Kidney (tissue), 14 donors: ENCODE measurements around the gene WIPF1. TPM values are rescaled to one million over a fixed set of nuclear protein-coding genes. Genes with fewer than 3 reads are reported as not detected.

Source experiments
- DNase-seq, 5 donors: peaks; one replicate each; pipeline ENCODE4 v3.0.0-alpha.2; 2013 to 2020
- FAIRE-seq: peaks from 2 replicates; lab custom pipeline; 2012; peaks lifted over from hg19 to GRCh38; lab: Jason Lieb, UNC
- H3K27ac ChIP-seq, 2 donors: one replicate each; pipeline ENCODE4 v1.7.0; 2013; ENCODE audit warnings: low read depth in 2 of 2, low read length in 2 of 2, inconsistent platforms in 1 of 2
- H3K27me3 ChIP-seq: one replicate; pipeline ENCODE4 v1.7.1; 2013; ENCODE audit warnings: low read length, inconsistent platforms; ENCODE audit not compliant: control insufficient read depth, insufficient read depth
- H3K36me3 ChIP-seq, 3 donors: one replicate each; pipeline versions ENCODE4 v1.7.0 to v1.7.1; 2013; ENCODE audit warnings: low read length in 3 of 3, control low read depth in 1 of 3, inconsistent platforms in 1 of 3; ENCODE audit not compliant: insufficient read depth in 3 of 3, control insufficient read depth in 2 of 3
- H3K4me1 ChIP-seq, 3 donors: one replicate each; pipeline versions ENCODE4 v1.7.0 to v1.7.1; 2013; ENCODE audit warnings: low read length in 3 of 3, inconsistent platforms in 1 of 3, low read depth in 1 of 3; ENCODE audit not compliant: control insufficient read depth in 2 of 3, insufficient read depth in 2 of 3
- H3K4me3 ChIP-seq, 3 donors: one replicate each; pipeline versions ENCODE4 v1.7.0 to v1.8.1; 2013; ENCODE audit warnings: low read length in 3 of 3, control low read depth in 1 of 3, inconsistent platforms in 1 of 3
- H3K9ac ChIP-seq, 3 donors: one replicate each; pipeline versions ENCODE4 v1.7.0 to v1.7.1; 2013; ENCODE audit warnings: low read length in 3 of 3, control low read depth in 1 of 3, inconsistent platforms in 1 of 3
- H3K9me3 ChIP-seq, 3 donors: one replicate each; pipeline versions ENCODE4 v1.7.0 to v1.7.1; 2013; ENCODE audit warnings: low read length in 3 of 3, control low read depth in 1 of 3, inconsistent platforms in 1 of 3; ENCODE audit not compliant: control insufficient read depth in 2 of 3, insufficient read depth in 1 of 3
- CTCF ChIP-seq: IDR thresholded peaks from 3 replicates; pipeline ENCODE4 v1.5.1; 2012; ENCODE audit warnings: mild to moderate bottlenecking, moderate library complexity, borderline replicate concordance; ENCODE audit not compliant: insufficient read depth; ENCODE audit errors: extremely low read depth
- intact Hi-C: fragments of 100-400 bp; cut with DNase I; formaldehyde crosslinking; loops from one replicate; pipeline ENCODE4 v1.11.1; 2022
- polyA plus RNA-seq: library from polyadenylated mRNA; stranded (reverse); fragments of 350-450 nt; fragmentation: Illumina TruSeq; extraction: RNeasy Lipid Tissue Mini Kit (QIAGEN cat#74804); gene quantifications from one replicate; pipeline ENCODE4 v1.2.3, GENCODE V29; 2014; ENCODE audit warnings: low read depth, low replicate concordance; ENCODE audit not compliant: insufficient read depth
- total RNA-seq: library from RNA; stranded (reverse); fragmentation: NEBNext Ultra II Directional; extraction: Animal tissue kit (Norgen Biotek cat#: 25700); gene quantifications from one replicate; pipeline ENCODE4 v1.2.1, GENCODE V29; 2021
- donor health status: control.
- donor health status: control.
- donor health status: control.
- donor health status: control.
- donor health status: control.
- donor health status: DM: yes; HTN: yes; CAD: no.
- donor health status: Normal renal cell carcinoma (clear cell type).

Gene WIPF1
- total and polyA plus RNA-seq, 2 donors from 2014 or later, result 11.7 to 55.0 TPM

- no peak overlapping the region for H3K27ac ChIP-seq
- H3K4me3 ChIP-seq, result no peak overlapping the region
- H3K9me3 ChIP-seq, result no peaks in the 10 kb centered on the region
- H3K36me3 ChIP-seq, result peaks cover 0 to 4% (median 0%) of the 10 kb centered on the region in 3 donors
- H3K4me1 ChIP-seq, result no peaks in the 10 kb centered on the region
- H3K9ac ChIP-seq, result no peak overlapping the region
- FAIRE-seq, result peak; percentile 58
- no peaks in the 10 kb centered on the region for H3K27me3 ChIP-seq
- intact Hi-C loops, result no loop called here
- peak in 2 of 5 donors; percentile 49 to 58 for DNase-seq
- peak; percentile 37 for TF ChIP-seq CTCF
Observed at GRCh38 chr2:174577967-174578589, 19.5 kb downstream of the WIPF1 start.

- Histone ChIP-seq H3K9ac (no peak overlapping the region), H3K27ac (no peak overlapping the region), H3K9me3 (no peaks in the 10 kb centered on the region), H3K4me1 (no peaks in the 10 kb centered on the region), H3K36me3 (peaks cover 0 to 13% (median 8%) of the 10 kb centered on the region in 3 donors), H3K4me3 (no peak overlapping the region), H3K27me3 (no peaks in the 10 kb centered on the region)
- no peak for FAIRE-seq
- no peak for TF ChIP-seq CTCF
- intact Hi-C loops, result no loop called here
- DNase-seq, result no peak
Observed at GRCh38 chr2:174575124-174575776, 22.4 kb downstream of the WIPF1 start.

- TF ChIP-seq CTCF, result no peak
- Histone ChIP-seq H3K4me1 (no peaks in the 10 kb centered on the region), H3K4me3 (no peak overlapping the region), H3K27me3 (no peaks in the 10 kb centered on the region), H3K9ac (no peak overlapping the region), H3K27ac (no peak overlapping the region), H3K9me3 (no peaks in the 10 kb centered on the region), H3K36me3 (peaks cover 0 to 13% (median 8%) of the 10 kb centered on the region in 3 donors)
- intact Hi-C loops, result no loop called here
- FAIRE-seq (no peak), DNase-seq (peak in 2 of 5 donors; percentile 31 to 64)
Observed at GRCh38 chr2:174574657-174575056, 22.9 kb downstream of the WIPF1 start.
